Activated B cell treated with CpG ODN at 0.5 μM for 24 hours (primary cell): ENCODE measurements around the gene FRMD6. TPM values are rescaled to one million over a fixed set of nuclear protein-coding genes. Genes with fewer than 3 reads are reported as not detected.

ENCODE experiments used
- ATAC-seq: fragments of 200-7000 bp; cut with Tn5 transposase; one replicate; pipeline ENCODE4 v1.10.0; 2021; ENCODE audit warnings: low read depth, mild to moderate bottlenecking, moderate library complexity
- CTCF ChIA-PET: fragments of 350-600 bp; sonication (Branson Sonifier 250); formaldehyde crosslinking; loops from one replicate; lab custom pipeline; 2021; ENCODE audit warnings: antibody characterized with exemption; lab: Charles Lee
- POLR2A ChIA-PET: fragments of 350-600 bp; sonication (Branson Sonifier 250); formaldehyde crosslinking; loops from one replicate; lab custom pipeline; 2021; ENCODE audit warnings: antibody characterized with exemption; lab: Charles Lee
- DNase-seq: peaks from one replicate; pipeline ENCODE4 v3.0.0; 2022
- H3K27ac Mint-ChIP-seq: one replicate; pipeline ENCODE4 v1.8.0; 2020; ENCODE audit warnings: mixed read lengths
- H3K27me3 Mint-ChIP-seq: one replicate; pipeline ENCODE4 v1.8.0; 2021; ENCODE audit warnings: mixed read lengths
- H3K36me3 Mint-ChIP-seq: one replicate; pipeline ENCODE4 v1.8.0; 2021; ENCODE audit warnings: low read depth, mixed read lengths
- H3K4me1 Mint-ChIP-seq: one replicate; pipeline ENCODE4 v1.8.0; 2021; ENCODE audit warnings: mixed read lengths
- H3K4me3 Mint-ChIP-seq: one replicate; pipeline ENCODE4 v1.8.0; 2020; ENCODE audit warnings: mild to moderate bottlenecking, mixed read lengths
- H3K9me3 Mint-ChIP-seq: one replicate; pipeline ENCODE4 v1.8.0; 2020; ENCODE audit warnings: mixed read lengths
- CTCF ChIP-seq: fragments of 200-600 bp; IDR thresholded peaks from one replicate; pipeline ENCODE4 v1.8.0; 2022; ENCODE audit warnings: antibody characterized with exemption, mild to moderate bottlenecking
- intact Hi-C: fragments of 100-400 bp; cut with micrococcal nuclease; formaldehyde crosslinking; loops from one replicate; pipeline ENCODE4 v1.15.1; 2024
- total RNA-seq: library from RNA; stranded (reverse); gene quantifications from 2 replicates; pipeline ENCODE4 v1.2.3, GENCODE V29; 2022

Gene FRMD6
- total RNA-seq, 1 donor from 2014 or later: 0.33 TPM

- no peak for DNase-seq
- Mint-ChIP-seq H3K27me3 (peaks cover 10% of the 10 kb centered on the region), H3K9me3 (no peaks in the 10 kb centered on the region), H3K4me1 (peaks cover 8% of the 10 kb centered on the region), H3K36me3 (no peaks in the 10 kb centered on the region), H3K27ac (no peak overlapping the region), H3K4me3 (no peak overlapping the region)
- ATAC-seq: no peak
- TF ChIP-seq CTCF: no peak
- ChIA-PET CTCF (no interaction called here), POLR2A (no interaction called here)
- intact Hi-C loops: no loop called here
Measured at GRCh38 chr14:51648296-51648695, 3.4 kb upstream of the FRMD6 start.

- H3K36me3 Mint-ChIP-seq: no peaks in the 10 kb centered on the region
- H3K9me3 Mint-ChIP-seq: no peaks in the 10 kb centered on the region
- ATAC-seq (no peak), DNase-seq (no peak)
- H3K27ac Mint-ChIP-seq: peak overlapping the region; percentile 35
- H3K4me3 Mint-ChIP-seq: peak overlapping the region; percentile 75
- peaks cover 26% of the 10 kb centered on the region for H3K27me3 Mint-ChIP-seq
- intact Hi-C loops: loop anchor here (1.0 to 10.0 kb wide), 6 partner anchors 338 to 901 kb away; partner anchors contain the start of genes GPR137C, RTRAF, TMX1 and TRIM9
- CTCF ChIA-PET: interaction anchor here (1.6 kb wide), 1 partner anchor 367 kb away, joined by 3 read pairs; no protein-coding TSS in a partner anchor
- TF ChIP-seq CTCF: no peak
- POLR2A ChIA-PET: no interaction called here
- H3K4me1 Mint-ChIP-seq: peaks cover 8% of the 10 kb centered on the region
Measured at GRCh38 chr14:51650716-51651387, 858 bp upstream of the FRMD6 start.

- CTCF ChIA-PET: interaction anchor here (1.6 kb wide), 2 partner anchors 369 to 495 kb away, joined by 3 read pairs; no protein-coding TSS in a partner anchor
- POLR2A ChIA-PET: interaction anchor here (0.6 kb wide), 1 partner anchor 793 kb away, joined by 3 read pairs; no protein-coding TSS in a partner anchor
- no peak for TF ChIP-seq CTCF
- H3K4me3 Mint-ChIP-seq: peak overlapping the region; percentile 82
- peaks cover 8% of the 10 kb centered on the region for H3K4me1 Mint-ChIP-seq
- H3K9me3 Mint-ChIP-seq: no peaks in the 10 kb centered on the region
- DNase-seq: no peak
- peaks cover 35% of the 10 kb centered on the region for H3K27me3 Mint-ChIP-seq
- no peak overlapping the region for H3K27ac Mint-ChIP-seq
- peak; percentile 41 for ATAC-seq
- intact Hi-C loops: loop anchor here (5.0 to 10.0 kb wide), 2 partner anchors 495 to 558 kb away; partner anchors contain the start of gene TRIM9
- no peaks in the 10 kb centered on the region for H3K36me3 Mint-ChIP-seq
Measured at GRCh38 chr14:51652168-51653078, 713 bp downstream of the FRMD6 start.

- Mint-ChIP-seq H3K27ac (no peak overlapping the region), H3K36me3 (no peaks in the 10 kb centered on the region), H3K4me3 (peak overlapping the region; percentile 78), H3K4me1 (peaks cover 8% of the 10 kb centered on the region), H3K27me3 (peaks cover 41% of the 10 kb centered on the region), H3K9me3 (no peaks in the 10 kb centered on the region)
- DNase-seq (no peak), ATAC-seq (no peak)
- no peak for TF ChIP-seq CTCF
- ChIA-PET CTCF (interaction anchor here (1.6 kb wide), 1 partner anchor 496 kb away, joined by 3 read pairs; no protein-coding TSS in a partner anchor), POLR2A (interaction anchor here (0.6 kb wide), 1 partner anchor 794 kb away, joined by 3 read pairs; no protein-coding TSS in a partner anchor)
- intact Hi-C loops: loop anchor here (5.0 to 10.0 kb wide), 2 partner anchors 496 to 558 kb away; partner anchors contain the start of gene TRIM9
Measured at GRCh38 chr14:51653079-51653774, 1.5 kb downstream of the FRMD6 start.
